Renal cortical epithelial cell (primary cell): ENCODE measurements around the gene TMEM273. TPM values are rescaled to one million over a fixed set of nuclear protein-coding genes. Genes with fewer than 3 reads are reported as not detected.

Source experiments
- DNase-seq: peaks from one replicate; pipeline ENCODE4 v3.0.0-alpha.2; 2011; ENCODE audit warnings: low read depth
- total RNA-seq: library from RNA; depleted of rRNA; stranded (reverse); fragments of >200 nt; gene quantifications from 2 replicates; pipeline ENCODE4 v1.2.3, GENCODE V29; 2014

The TMEM273 gene
- total RNA-seq, 1 donor from 2014 or later = not detected

- no peak for DNase-seq
Measured at GRCh38 chr10:49116509-49117375, 71.4 kb downstream of the TMEM273 start.

GRCh38 chr10:49115796-49116508, 72.2 kb downstream of the TMEM273 start:
- DNase-seq = no peak

DNA sequence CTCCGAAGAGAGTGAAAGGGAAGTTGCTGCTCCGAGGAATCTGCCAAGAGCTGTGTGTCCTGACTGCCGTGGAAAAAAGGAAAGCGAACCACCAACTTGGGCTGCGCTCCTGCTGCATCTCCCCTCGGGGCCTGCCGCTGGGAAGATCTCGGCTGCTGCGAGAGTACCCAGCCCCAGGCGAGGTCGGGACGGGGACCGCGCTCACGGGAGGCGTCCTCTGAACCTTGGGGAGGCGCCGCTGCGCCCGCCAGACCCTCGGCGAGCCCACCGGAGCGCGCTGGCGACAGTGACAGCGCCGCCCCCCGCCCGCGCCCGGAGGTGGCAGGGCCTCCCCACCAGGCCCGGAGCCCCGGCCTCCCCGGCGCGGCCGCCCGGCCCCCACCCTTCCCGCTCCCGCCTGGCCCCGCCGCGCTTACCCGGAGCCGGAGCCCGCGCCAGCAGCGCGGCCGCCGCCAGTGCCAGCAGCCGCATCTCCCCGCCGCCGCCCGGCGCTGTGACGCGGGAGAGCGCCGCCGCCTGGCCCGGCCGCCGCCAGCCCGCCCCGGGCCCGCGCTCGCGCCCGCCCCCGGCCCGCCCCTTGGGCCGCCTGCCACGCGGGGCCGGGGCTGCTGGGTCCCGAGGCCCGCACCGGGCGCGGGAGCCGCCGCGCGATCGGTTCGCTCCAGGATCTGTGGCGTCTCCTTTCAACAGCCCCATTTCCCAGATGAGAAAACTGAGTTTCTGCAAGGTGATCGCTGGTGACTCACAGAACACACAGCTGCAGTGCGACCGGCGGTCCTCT, 73.0 kb downstream of the TMEM273 start, which contains the start of gene VSTM4:
VSTM4 (minus strand) TSS at position 508 of the 781 bp plus-strand sequence; CDS start at position 471, 37 bp downstream.
- no peak for DNase-seq

DNA sequence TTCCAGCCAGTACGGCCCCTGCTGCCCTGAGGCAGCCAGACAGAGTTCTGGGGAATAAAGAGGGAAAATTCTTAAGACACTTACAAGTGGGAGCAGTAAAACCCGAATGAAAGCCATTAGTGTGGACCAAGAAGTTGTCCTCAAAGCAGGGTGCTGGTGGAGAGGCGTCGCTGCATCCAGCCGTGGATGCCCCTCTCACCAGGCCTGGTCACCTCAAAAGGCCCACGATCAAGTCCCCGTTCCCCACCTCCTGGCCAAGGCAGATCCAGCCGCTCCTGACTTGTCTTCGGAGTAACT, 73.5 kb downstream of the TMEM273 start:
- no peak for DNase-seq

DNA sequence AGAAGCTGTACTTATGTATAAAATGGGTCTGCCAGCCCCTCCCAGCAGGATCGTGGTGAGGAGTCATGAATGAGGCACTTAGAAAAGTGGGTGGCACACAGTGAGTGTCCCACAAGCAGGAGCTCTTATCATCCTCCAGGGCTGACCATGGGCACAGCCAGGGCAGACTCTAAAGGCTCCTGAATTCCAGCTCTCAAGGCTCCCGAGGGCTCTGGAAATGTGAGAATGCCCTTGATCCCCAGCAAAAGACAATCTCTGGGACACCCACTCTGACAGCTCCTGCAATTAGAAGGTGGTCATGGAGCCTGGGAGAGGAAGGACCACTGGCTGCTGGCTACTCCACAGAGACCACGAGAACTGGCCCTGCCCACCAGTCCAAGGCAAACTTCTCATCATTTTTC, 74.5 kb downstream of the TMEM273 start:
- no peak for DNase-seq

DNA sequence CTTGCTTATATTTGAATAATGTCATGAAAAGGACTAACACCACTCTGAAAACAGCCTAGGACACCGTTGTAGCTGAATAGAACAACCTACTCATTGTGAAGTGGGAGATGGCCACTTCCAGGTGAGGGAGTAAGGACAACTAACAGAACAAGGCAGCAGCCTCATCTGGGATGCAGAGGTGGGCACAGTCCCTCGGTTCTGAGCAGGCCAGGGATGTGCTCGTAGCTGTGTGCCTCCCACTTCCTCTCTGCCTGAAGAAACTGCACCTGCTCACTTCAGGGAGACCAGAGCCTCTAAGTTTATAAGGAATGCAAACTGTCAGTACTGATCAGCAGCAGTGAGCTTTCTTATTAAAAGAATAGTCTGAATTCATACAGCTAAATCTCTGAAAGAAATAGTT, 75.3 kb downstream of the TMEM273 start:
- no peak for DNase-seq

GRCh38 chr10:49112098-49112497, 76.1 kb downstream of the TMEM273 start:
- no peak for DNase-seq

GRCh38 chr10:49111320-49111698, 76.9 kb downstream of the TMEM273 start:
- DNase-seq = no peak

DNA sequence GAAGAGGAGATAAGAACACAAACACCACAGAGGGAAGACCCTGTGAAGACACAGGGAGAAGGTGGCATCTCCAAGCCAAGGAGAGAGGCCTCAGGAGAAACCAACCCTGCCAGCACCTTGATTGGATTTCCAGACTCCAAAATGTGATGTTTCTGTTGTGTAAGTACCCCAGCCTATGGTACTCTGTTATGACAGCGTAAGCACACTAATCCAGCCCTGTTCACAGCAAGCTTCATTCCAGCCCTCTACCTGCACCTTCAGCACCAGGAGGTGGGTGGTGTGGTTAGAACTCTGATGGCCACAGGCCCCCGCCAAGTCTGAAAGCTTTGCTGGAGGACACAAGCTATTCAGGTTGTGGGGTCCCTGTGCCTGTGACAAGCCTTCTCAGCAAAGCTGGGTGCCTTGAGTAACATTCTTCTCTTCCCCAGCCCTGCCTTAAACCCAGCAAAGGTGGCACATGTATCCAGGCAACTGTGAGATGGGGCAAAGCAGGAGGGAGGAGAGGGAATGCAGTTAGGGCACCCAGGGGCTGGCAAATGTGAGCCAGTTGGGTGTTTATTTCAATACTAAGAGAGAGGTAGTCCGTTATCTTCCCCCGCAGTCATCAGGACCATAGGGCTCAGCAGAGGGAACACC, 77.4 kb downstream of the TMEM273 start:
- no peak for DNase-seq

DNA sequence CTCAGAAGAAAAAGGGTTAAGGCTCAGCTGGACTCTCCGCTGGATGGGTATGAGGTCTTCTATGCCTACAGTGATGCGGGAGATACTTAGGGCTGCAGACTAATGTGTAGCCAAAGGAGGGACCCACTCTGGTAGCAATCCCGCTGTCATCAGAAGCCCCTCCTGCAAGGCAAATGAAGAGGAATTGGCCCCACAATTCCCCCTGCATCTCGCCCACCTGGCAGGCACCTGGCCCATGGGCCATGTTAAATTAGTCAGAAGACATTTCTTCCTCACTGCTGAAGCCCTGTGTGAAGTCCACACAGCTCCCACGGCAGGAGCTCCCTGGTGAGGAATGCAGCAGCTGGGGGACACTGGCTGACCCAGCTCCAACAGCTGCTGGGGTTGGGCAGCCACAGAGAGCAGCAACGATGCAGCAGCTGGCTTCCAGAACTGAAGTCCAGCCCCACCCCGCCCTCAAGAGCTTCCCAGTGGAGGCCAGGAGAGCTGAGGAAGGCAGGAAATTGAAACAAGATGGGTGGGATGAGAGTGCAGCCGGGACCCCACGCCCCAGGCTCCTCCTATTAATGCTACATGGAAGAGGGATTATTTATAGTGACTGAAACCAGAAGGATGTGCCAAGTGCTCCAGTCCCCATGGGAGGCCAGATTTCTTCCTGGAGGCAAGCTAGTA, 78.4 kb downstream of the TMEM273 start:
- no peak for DNase-seq

GRCh38 chr10:49108656-49109055, 79.5 kb downstream of the TMEM273 start:
- no peak for DNase-seq

DNA sequence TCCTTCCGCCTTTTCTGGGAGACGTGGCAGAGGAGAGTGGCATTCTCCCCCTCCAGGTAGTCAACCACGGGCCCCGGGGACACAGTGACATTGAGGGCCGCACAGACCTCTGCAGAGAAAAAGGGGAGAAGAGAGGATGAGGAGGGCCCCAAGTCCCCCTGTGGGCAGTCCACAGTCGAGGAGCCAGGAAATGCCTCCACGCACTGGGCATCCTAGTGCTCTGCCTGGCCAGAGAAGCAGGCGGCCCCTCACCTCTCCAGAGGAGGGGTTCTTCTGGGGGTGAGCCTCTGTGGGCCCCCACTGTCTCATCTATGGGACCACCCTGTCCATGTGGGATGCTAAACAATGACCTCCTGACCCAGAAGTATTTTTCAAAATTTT, 80.3 kb downstream of the TMEM273 start:
- no peak for DNase-seq

- no peak for DNase-seq
Measured at GRCh38 chr10:49107111-49107886, 80.9 kb downstream of the TMEM273 start.

DNA sequence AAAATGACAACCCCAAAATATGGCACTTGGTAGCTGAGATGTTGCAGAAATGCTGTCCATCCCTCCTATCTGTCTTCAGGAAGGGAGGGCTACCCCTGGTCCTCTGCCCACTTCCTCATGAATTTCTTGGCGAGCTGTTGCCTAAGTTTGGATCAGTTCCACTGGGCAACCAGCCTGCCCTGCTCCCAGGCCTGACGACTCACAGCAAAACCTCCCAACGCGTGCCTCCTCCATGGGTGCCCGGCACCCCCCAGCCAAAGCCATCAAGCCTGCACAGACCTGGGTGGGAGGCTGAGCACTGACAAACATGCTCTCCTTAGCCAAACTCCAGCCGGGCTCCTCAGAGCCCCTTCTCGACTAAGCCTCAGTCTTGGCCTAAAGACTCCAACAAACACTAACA, 81.7 kb downstream of the TMEM273 start:
- no peak for DNase-seq

- no peak for DNase-seq
Measured at GRCh38 chr10:49105076-49105475, 83.1 kb downstream of the TMEM273 start.

Other genes starting within 250 kb of the TMEM273 start
- not detected in 2 replicates for gene LRRC18, start 248.6 kb downstream of the TMEM273 start, total RNA-seq
- gene VSTM4, start 72.9 kb downstream of the TMEM273 start, total RNA-seq = 0.35 TPM in 2 replicates
- not detected in 2 replicates for gene FAM170B, start 54.4 kb downstream of the TMEM273 start, total RNA-seq
- gene C10orf71, start 110.8 kb upstream of the TMEM273 start, total RNA-seq = not detected in 2 replicates
- not detected in 2 replicates for gene DRGX, start 207.7 kb upstream of the TMEM273 start, total RNA-seq